Memory B cell (primary cell): Measurements from ENCODE around the gene POSTN.

ENCODE experiments used
- ATAC-seq: fragments of 150-1000 bp; cut with Tn5 transposase; 2 replicates; pipeline ENCODE4 v1.10.0; 2021; ENCODE audit warnings: low read depth, mild to moderate bottlenecking, moderate library complexity
- DNase-seq, 2 donors: peaks; one replicate each; pipeline ENCODE4 v3.0.0; 2022; ENCODE audit warnings: low spot score in 2 of 2
- H3K27ac Mint-ChIP-seq: one replicate; pipeline ENCODE4 v1.8.0; 2022; ENCODE audit warnings: mild to moderate bottlenecking, moderate library complexity, mixed read lengths
- H3K27me3 Mint-ChIP-seq: one replicate; pipeline ENCODE4 v1.8.0; 2022; ENCODE audit warnings: mixed read lengths
- H3K36me3 Mint-ChIP-seq: one replicate; pipeline ENCODE4 v1.8.0; 2022; ENCODE audit warnings: mild to moderate bottlenecking, mixed read lengths
- H3K4me1 Mint-ChIP-seq: one replicate; pipeline ENCODE4 v1.8.0; 2022; ENCODE audit warnings: mixed read lengths
- H3K4me3 Mint-ChIP-seq: one replicate; pipeline ENCODE4 v1.8.0; 2022; ENCODE audit warnings: mild to moderate bottlenecking, moderate library complexity, mixed read lengths
- H3K9me3 Mint-ChIP-seq: one replicate; pipeline ENCODE4 v1.8.0; 2022; ENCODE audit warnings: mixed read lengths

Gene POSTN

GRCh38 chr13:37598597-37598996, at the start of gene POSTN:
POSTN (minus strand) TSS chr13:37598768; CDS start chr13:37598726, 42 bp downstream.
- ATAC-seq (no peak), DNase-seq (no peak)
- Mint-ChIP-seq H3K9me3 (no peaks in the 10 kb centered on the region), H3K27me3 (peaks cover 1% of the 10 kb centered on the region), H3K27ac (no peak within 1 kb of the TSS), H3K4me1 (no peaks in the 10 kb centered on the region), H3K36me3 (no peaks in the 10 kb centered on the region), H3K4me3 (no peak within 1 kb of the TSS)

- no peak overlapping the region for H3K4me3 Mint-ChIP-seq
- DNase-seq (no peak), ATAC-seq (no peak)
- H3K27ac Mint-ChIP-seq = no peak overlapping the region
- H3K27me3 Mint-ChIP-seq = no peaks in the 10 kb centered on the region
- no peaks in the 10 kb centered on the region for H3K4me1 Mint-ChIP-seq
- H3K36me3 Mint-ChIP-seq = no peaks in the 10 kb centered on the region
- no peaks in the 10 kb centered on the region for H3K9me3 Mint-ChIP-seq
Measured at GRCh38 chr13:37647031-37647650, 48.6 kb upstream of the POSTN start.

GRCh38 chr13:37646531-37646930, 48.0 kb upstream of the POSTN start:
- no peak overlapping the region for H3K4me3 Mint-ChIP-seq
- H3K4me1 Mint-ChIP-seq = no peaks in the 10 kb centered on the region
- no peak overlapping the region for H3K27ac Mint-ChIP-seq
- no peaks in the 10 kb centered on the region for H3K36me3 Mint-ChIP-seq
- DNase-seq = no peak
- no peak for ATAC-seq
- H3K27me3 Mint-ChIP-seq = no peaks in the 10 kb centered on the region
- no peaks in the 10 kb centered on the region for H3K9me3 Mint-ChIP-seq

- DNase-seq (no peak), ATAC-seq (no peak)
Measured at GRCh38 chr13:37645181-37645740, 46.7 kb upstream of the POSTN start.

GRCh38 chr13:37641391-37641790, 42.8 kb upstream of the POSTN start:
- Mint-ChIP-seq H3K4me3 (no peak overlapping the region), H3K27me3 (no peaks in the 10 kb centered on the region), H3K27ac (no peak overlapping the region), H3K9me3 (no peaks in the 10 kb centered on the region), H3K36me3 (no peaks in the 10 kb centered on the region), H3K4me1 (no peaks in the 10 kb centered on the region)
- DNase-seq (no peak), ATAC-seq (no peak)

More at GRCh38 chr13:37645181-37645740, 46.7 kb upstream of the POSTN start:
- no peaks in the 10 kb centered on the region for H3K4me1 Mint-ChIP-seq
- no peaks in the 10 kb centered on the region for H3K9me3 Mint-ChIP-seq
- no peaks in the 10 kb centered on the region for H3K36me3 Mint-ChIP-seq
- H3K4me3 Mint-ChIP-seq = no peak overlapping the region
- H3K27me3 Mint-ChIP-seq = no peaks in the 10 kb centered on the region
- no peak overlapping the region for H3K27ac Mint-ChIP-seq

- Mint-ChIP-seq H3K4me1 (no peaks in the 10 kb centered on the region), H3K27me3 (no peaks in the 10 kb centered on the region), H3K27ac (no peak overlapping the region), H3K4me3 (no peak overlapping the region), H3K9me3 (no peaks in the 10 kb centered on the region), H3K36me3 (no peaks in the 10 kb centered on the region)
- DNase-seq = no peak
- ATAC-seq = no peak
Measured at GRCh38 chr13:37640499-37640898, 41.9 kb upstream of the POSTN start.

GRCh38 chr13:37636701-37637100, 38.1 kb upstream of the POSTN start:
- H3K4me1 Mint-ChIP-seq = no peaks in the 10 kb centered on the region
- H3K36me3 Mint-ChIP-seq = no peaks in the 10 kb centered on the region
- ATAC-seq (no peak), DNase-seq (no peak)
- no peak overlapping the region for H3K4me3 Mint-ChIP-seq
- no peak overlapping the region for H3K27ac Mint-ChIP-seq
- no peaks in the 10 kb centered on the region for H3K9me3 Mint-ChIP-seq
- no peaks in the 10 kb centered on the region for H3K27me3 Mint-ChIP-seq

GRCh38 chr13:37632294-37632693, 33.7 kb upstream of the POSTN start:
- ATAC-seq = no peak
- Mint-ChIP-seq H3K27me3 (peaks cover 1% of the 10 kb centered on the region), H3K4me3 (no peak overlapping the region), H3K4me1 (no peaks in the 10 kb centered on the region), H3K9me3 (no peaks in the 10 kb centered on the region), H3K27ac (no peak overlapping the region), H3K36me3 (no peaks in the 10 kb centered on the region)
- DNase-seq = no peak

GRCh38 chr13:37627428-37627827, 28.9 kb upstream of the POSTN start:
- Mint-ChIP-seq H3K27me3 (peaks cover 1% of the 10 kb centered on the region), H3K9me3 (no peaks in the 10 kb centered on the region), H3K36me3 (no peaks in the 10 kb centered on the region), H3K27ac (no peak overlapping the region), H3K4me3 (no peak overlapping the region), H3K4me1 (no peaks in the 10 kb centered on the region)
- DNase-seq (no peak), ATAC-seq (no peak)

GRCh38 chr13:37621811-37622361, 23.3 kb upstream of the POSTN start:
- no peaks in the 10 kb centered on the region for H3K36me3 Mint-ChIP-seq
- H3K27me3 Mint-ChIP-seq = no peaks in the 10 kb centered on the region
- no peak overlapping the region for H3K27ac Mint-ChIP-seq
- H3K9me3 Mint-ChIP-seq = peaks cover 3% of the 10 kb centered on the region
- H3K4me3 Mint-ChIP-seq = no peak overlapping the region
- DNase-seq (no peak), ATAC-seq (no peak)
- H3K4me1 Mint-ChIP-seq = no peaks in the 10 kb centered on the region

GRCh38 chr13:37618554-37618953, 20.0 kb upstream of the POSTN start:
- DNase-seq = no peak
- Mint-ChIP-seq H3K36me3 (no peaks in the 10 kb centered on the region), H3K4me3 (no peak overlapping the region), H3K27ac (no peak overlapping the region), H3K27me3 (no peaks in the 10 kb centered on the region), H3K4me1 (no peaks in the 10 kb centered on the region), H3K9me3 (peaks cover 3% of the 10 kb centered on the region)
- ATAC-seq = no peak

GRCh38 chr13:37617173-37617572, 18.6 kb upstream of the POSTN start:
- H3K36me3 Mint-ChIP-seq = no peaks in the 10 kb centered on the region
- H3K27me3 Mint-ChIP-seq = no peaks in the 10 kb centered on the region
- H3K4me1 Mint-ChIP-seq = no peaks in the 10 kb centered on the region
- H3K4me3 Mint-ChIP-seq = no peak overlapping the region
- no peak for ATAC-seq
- DNase-seq = no peak
- H3K9me3 Mint-ChIP-seq = peaks cover 3% of the 10 kb centered on the region
- H3K27ac Mint-ChIP-seq = no peak overlapping the region

GRCh38 chr13:37616131-37616530, 17.6 kb upstream of the POSTN start:
- H3K4me1 Mint-ChIP-seq = no peaks in the 10 kb centered on the region
- ATAC-seq = no peak
- H3K9me3 Mint-ChIP-seq = peaks cover 3% of the 10 kb centered on the region

GRCh38 chr13:37615276-37615675, 16.7 kb upstream of the POSTN start:
- no peaks in the 10 kb centered on the region for H3K36me3 Mint-ChIP-seq
- H3K4me1 Mint-ChIP-seq = no peaks in the 10 kb centered on the region
- no peak overlapping the region for H3K27ac Mint-ChIP-seq
- DNase-seq (no peak), ATAC-seq (no peak)
- no peaks in the 10 kb centered on the region for H3K27me3 Mint-ChIP-seq
- H3K9me3 Mint-ChIP-seq = no peaks in the 10 kb centered on the region
- no peak overlapping the region for H3K4me3 Mint-ChIP-seq

More at GRCh38 chr13:37616131-37616530, 17.6 kb upstream of the POSTN start:
- Mint-ChIP-seq H3K27me3 (no peaks in the 10 kb centered on the region), H3K27ac (no peak overlapping the region), H3K4me3 (no peak overlapping the region), H3K36me3 (no peaks in the 10 kb centered on the region)
- no peak for DNase-seq

GRCh38 chr13:37613638-37614037, 15.1 kb upstream of the POSTN start:
- Mint-ChIP-seq H3K27me3 (no peaks in the 10 kb centered on the region), H3K36me3 (no peaks in the 10 kb centered on the region), H3K4me1 (no peaks in the 10 kb centered on the region), H3K4me3 (no peak overlapping the region), H3K9me3 (no peaks in the 10 kb centered on the region), H3K27ac (no peak overlapping the region)
- DNase-seq = no peak
- ATAC-seq = no peak
